Subcutaneous abdominal adipose tissue (tissue), 5 donors: Measurements from ENCODE around the gene PGAM5.

ENCODE experiments used
- H3K27ac ChIP-seq: one replicate; pipeline ENCODE4 v1.7.0; 2013; ENCODE audit warnings: low read depth, mild to moderate bottlenecking, inconsistent platforms, low read length, moderate library complexity
- H3K27me3 ChIP-seq, 5 donors: one replicate each; pipeline ENCODE4 v1.7.0; 2013; ENCODE audit warnings: low read length in 5 of 5, inconsistent platforms in 1 of 5; ENCODE audit not compliant: control insufficient read depth in 5 of 5, insufficient read depth in 4 of 5
- H3K36me3 ChIP-seq, 5 donors: one replicate each; pipeline ENCODE4 v1.7.0; 2013; ENCODE audit warnings: low read length in 5 of 5; ENCODE audit not compliant: control insufficient read depth in 5 of 5, insufficient read depth in 5 of 5
- H3K4me1 ChIP-seq, 5 donors: one replicate each; pipeline ENCODE4 v1.7.0; 2013; ENCODE audit warnings: low read length in 5 of 5, mild to moderate bottlenecking in 3 of 5, moderate library complexity in 1 of 5; ENCODE audit not compliant: control insufficient read depth in 5 of 5, insufficient read depth in 5 of 5
- H3K4me3 ChIP-seq, 5 donors: one replicate each; pipeline ENCODE4 v1.7.0; 2013; ENCODE audit warnings: low read length in 5 of 5, low read depth in 1 of 5
- H3K9ac ChIP-seq, 5 donors: one replicate each; pipeline ENCODE4 v1.7.0; 2013; ENCODE audit warnings: low read length in 5 of 5, mild to moderate bottlenecking in 4 of 5, moderate library complexity in 3 of 5
- H3K9me3 ChIP-seq, 5 donors: one replicate each; pipeline ENCODE4 v1.7.0; 2013; ENCODE audit warnings: low read length in 5 of 5; ENCODE audit not compliant: control insufficient read depth in 5 of 5
- donor health status: healthy.
- donor health status: healthy.
- donor health status: healthy.
- donor health status: healthy.
- donor health status: healthy.

Gene PGAM5

DNA sequence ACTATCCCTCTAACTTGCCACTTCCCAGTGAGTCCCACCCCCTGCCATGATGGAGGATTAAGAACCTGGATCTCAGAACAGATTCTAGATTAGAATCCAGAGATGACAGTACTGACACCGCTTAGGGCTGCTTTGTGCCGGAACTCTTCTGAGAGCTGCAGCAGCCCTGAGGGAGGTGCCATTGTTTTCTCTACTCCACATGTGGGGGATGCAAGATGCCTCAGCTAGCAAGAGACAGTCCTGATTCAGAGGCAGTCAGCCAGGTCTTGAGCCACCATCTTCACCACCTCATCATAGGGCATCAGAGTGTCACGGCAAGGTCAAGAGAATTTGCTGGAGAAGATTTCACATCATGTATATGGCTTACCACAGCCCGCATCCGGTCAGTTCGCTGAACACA, 3.4 kb upstream of the PGAM5 start:
- H3K4me3 ChIP-seq = no peak overlapping the region
- peaks cover 0 to 22% (median 20%) of the 10 kb centered on the region in 5 donors for H3K4me1 ChIP-seq

DNA sequence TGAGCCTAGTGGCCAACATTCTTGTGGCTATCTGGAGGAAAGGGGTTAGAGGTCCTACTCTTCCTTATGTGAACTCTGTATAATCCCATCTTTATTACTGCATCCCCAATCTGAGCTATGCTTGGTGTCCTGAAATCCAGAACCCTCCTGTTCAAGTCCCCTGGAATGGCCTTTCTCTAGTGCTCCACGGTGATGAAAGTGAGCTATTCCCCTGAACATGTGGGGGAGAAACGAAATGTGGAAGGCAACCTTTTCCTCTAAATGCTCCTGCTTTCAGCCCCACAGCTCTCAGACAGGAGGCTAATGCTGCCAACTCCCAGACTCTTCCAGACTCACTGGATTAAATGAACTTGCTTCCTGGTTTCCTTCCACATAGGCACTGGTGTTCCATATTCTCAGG, 2.5 kb upstream of the PGAM5 start:
- Histone ChIP-seq H3K9ac (no peak overlapping the region), H3K27me3 (no peaks in the 10 kb centered on the region)

More for the DNA sequence above, 3.4 kb upstream of the PGAM5 start:
- H3K27me3 ChIP-seq = no peaks in the 10 kb centered on the region
- no peak overlapping the region for H3K27ac ChIP-seq
- peaks cover 0 to 13% (median 9%) of the 10 kb centered on the region in 5 donors for H3K36me3 ChIP-seq
- no peaks in the 10 kb centered on the region for H3K9me3 ChIP-seq
- no peak overlapping the region for H3K9ac ChIP-seq

DNA sequence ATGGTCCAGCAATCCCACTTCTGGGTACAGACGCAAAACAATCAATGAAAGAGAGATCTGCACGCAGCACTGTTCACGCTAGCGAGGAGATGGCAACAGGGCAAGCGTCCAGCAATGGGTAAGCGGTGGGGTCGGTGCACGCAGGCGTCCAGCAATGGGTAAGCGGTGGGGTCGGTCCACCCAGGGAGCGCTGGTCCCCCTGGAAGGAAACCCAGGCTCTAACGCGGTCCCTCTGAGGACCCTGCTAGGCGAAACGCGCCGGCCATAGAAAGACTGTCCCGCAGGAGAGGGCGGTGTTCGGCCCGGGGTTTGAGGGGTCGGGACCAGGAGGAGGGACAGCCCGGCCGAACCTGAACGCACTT, 618 bp upstream of the PGAM5 start:
- Histone ChIP-seq H3K4me3 (peak overlapping the region; percentile 76 to 90 (median 83)), H3K36me3 (peaks cover 0 to 6% (median 4%) of the 10 kb centered on the region in 5 donors), H3K9me3 (no peaks in the 10 kb centered on the region), H3K9ac (peak overlapping the region; percentile 69 to 93 (median 89)), H3K27me3 (no peaks in the 10 kb centered on the region), H3K4me1 (peaks cover 0 to 23% (median 20%) of the 10 kb centered on the region in 5 donors), H3K27ac (peak overlapping the region; percentile 82)

More for the DNA sequence above, 2.5 kb upstream of the PGAM5 start:
- H3K4me1 ChIP-seq = peaks cover 0 to 23% (median 20%) of the 10 kb centered on the region in 5 donors
- no peak overlapping the region for H3K27ac ChIP-seq
- H3K9me3 ChIP-seq = no peaks in the 10 kb centered on the region
- H3K36me3 ChIP-seq = peaks cover 0 to 13% (median 9%) of the 10 kb centered on the region in 5 donors
- no peak overlapping the region for H3K4me3 ChIP-seq

DNA sequence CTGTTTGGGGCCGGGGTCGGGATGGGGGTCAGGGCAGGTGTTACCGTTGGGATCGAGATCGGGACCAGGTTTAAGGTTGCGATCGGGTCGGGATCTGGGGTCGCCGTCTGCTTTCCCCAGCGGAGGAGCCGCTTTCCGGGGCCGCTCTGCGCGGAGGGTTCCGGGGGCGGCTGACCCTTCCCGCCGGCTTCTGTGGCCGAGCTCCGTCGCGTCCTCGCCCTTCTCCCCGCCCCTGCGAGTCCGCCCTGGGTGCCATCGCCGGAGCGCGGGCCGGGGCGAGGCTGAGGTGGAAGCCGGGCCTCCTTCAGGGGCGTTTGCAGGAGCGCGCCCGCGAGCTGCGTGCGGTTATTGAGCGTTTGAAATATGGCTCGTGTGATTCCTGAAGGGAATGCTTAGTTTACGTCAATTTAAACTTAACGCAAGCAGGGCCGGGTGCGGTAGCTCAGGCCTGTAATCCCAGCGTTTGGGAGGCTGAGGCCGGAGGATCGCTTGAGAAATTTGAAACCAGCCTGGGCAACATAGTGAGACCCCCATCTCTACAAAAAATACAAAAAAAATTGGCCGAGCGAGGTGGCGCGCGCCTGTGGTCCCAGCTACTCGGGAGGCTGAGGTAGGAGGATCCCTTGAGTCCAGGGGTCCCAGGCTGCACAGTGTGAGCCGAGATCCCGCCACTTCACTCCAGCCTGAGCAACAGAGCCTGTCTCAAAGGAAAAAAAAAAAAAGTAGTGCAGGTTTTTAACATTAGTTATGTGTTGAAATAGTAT, 620 bp downstream of the PGAM5 start:
- Histone ChIP-seq H3K9me3 (no peaks in the 10 kb centered on the region), H3K4me1 (peaks cover 0 to 23% (median 20%) of the 10 kb centered on the region in 5 donors), H3K4me3 (peak overlapping the region in 4 of 5 donors; percentile 76 to 90 (median 86)), H3K36me3 (peaks cover 0 to 10% (median 8%) of the 10 kb centered on the region in 5 donors), H3K9ac (peak overlapping the region; percentile 26 to 93 (median 82)), H3K27ac (no peak overlapping the region), H3K27me3 (no peaks in the 10 kb centered on the region)

DNA sequence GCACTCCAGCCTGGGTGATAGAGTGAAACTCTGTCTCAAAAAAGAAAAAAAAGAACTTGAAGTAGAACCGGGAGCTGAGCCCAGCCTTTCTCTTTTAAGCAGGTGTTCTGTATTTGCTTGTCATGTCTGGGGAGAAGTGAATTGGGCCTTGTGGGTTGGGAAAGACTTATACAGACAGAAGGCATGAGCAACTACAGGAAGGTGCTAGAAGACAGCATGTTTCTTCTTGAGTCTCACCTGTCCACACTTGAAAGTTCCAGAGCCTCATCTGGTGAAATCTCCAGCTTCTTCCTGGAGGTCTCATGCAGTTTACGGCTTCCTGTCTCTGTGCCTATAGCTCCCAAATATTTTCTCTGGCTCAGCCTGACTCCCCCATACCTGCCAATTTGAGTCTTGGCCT, 2.5 kb downstream of the PGAM5 start:
- Histone ChIP-seq H3K27me3 (no peaks in the 10 kb centered on the region), H3K36me3 (peaks cover 0 to 26% (median 24%) of the 10 kb centered on the region in 5 donors), H3K4me1 (peaks cover 0 to 23% (median 20%) of the 10 kb centered on the region in 5 donors), H3K9ac (no peak overlapping the region), H3K4me3 (no peak overlapping the region), H3K27ac (no peak overlapping the region), H3K9me3 (no peaks in the 10 kb centered on the region)

DNA sequence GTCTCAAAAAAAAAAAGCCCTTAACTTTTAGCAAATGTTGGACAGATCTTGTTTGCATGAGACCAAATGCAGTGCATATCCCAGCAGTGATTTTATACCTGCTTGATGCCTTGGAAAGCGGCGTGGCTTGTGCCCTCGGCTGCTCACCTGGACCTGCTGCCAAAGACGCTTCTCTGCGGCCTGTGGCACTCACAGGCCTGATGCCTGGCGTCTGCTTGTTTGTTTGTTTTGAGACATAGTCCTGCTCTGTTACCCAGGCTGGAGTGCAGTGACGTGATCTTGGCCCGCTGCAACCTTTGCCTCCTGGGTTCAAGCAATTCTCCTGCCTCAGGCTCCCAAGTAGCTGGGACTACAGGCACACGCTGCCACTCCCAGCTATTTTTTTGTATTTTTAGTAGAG, 5.2 kb downstream of the PGAM5 start:
- Histone ChIP-seq H3K9ac (no peak overlapping the region), H3K27ac (no peak overlapping the region), H3K27me3 (no peaks in the 10 kb centered on the region), H3K9me3 (no peaks in the 10 kb centered on the region), H3K36me3 (peaks cover 0 to 47% (median 46%) of the 10 kb centered on the region in 5 donors), H3K4me3 (no peak overlapping the region), H3K4me1 (peaks cover 0 to 14% (median 11%) of the 10 kb centered on the region in 5 donors)

DNA sequence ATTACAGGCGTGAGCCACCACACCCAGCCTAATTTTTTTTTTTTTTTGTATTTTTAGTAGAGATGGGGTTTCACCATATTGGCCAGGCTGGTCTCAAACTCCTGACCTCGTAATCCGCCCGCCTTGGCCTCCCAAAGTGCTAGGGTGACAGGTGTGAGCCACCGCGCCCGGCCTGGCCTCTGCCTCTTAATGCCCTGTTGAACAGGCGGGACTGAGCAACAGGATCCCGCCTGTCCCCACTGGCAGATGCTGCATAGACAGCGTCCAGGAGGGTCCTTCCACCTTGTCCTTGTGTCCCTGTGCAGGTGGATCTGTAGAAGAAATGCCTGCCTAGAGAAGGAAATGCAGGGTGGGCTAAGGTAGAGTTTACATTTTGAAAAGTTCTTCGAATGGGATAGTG, 5.7 kb downstream of the PGAM5 start:
- no peak overlapping the region for H3K9ac ChIP-seq
- H3K27ac ChIP-seq = no peak overlapping the region
- no peaks in the 10 kb centered on the region for H3K9me3 ChIP-seq
- peaks cover 0 to 9% (median 8%) of the 10 kb centered on the region in 5 donors for H3K4me1 ChIP-seq
- peaks cover 0 to 52% (median 50%) of the 10 kb centered on the region in 5 donors for H3K36me3 ChIP-seq
- H3K27me3 ChIP-seq = no peaks in the 10 kb centered on the region
- H3K4me3 ChIP-seq = no peak overlapping the region

DNA sequence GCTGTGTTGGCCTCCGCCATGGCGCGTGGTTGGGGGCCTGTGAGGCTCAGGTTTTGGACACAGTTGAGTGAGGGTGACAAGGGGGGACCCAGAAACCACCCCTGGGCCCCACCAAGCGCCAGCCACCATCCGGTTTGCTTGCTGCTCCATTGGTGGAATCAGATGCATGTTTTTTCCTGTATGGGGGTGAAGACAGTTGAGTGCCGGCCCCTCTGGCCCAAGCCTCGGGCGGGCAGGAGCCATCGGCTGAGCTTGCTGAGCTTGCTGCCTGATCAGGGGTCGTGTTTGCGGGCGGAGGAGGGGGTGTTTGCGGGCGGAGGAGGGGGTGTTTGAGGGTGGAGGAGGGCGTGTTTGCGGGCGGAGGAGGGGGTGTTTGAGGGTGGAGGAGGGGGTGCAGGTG, 6.4 kb downstream of the PGAM5 start:
- Histone ChIP-seq H3K36me3 (peaks cover 0 to 56% (median 50%) of the 10 kb centered on the region in 5 donors), H3K27me3 (no peaks in the 10 kb centered on the region), H3K27ac (no peak overlapping the region), H3K9ac (no peak overlapping the region), H3K9me3 (no peaks in the 10 kb centered on the region), H3K4me1 (peaks cover 0 to 3% (median 1%) of the 10 kb centered on the region in 5 donors), H3K4me3 (no peak overlapping the region)

DNA sequence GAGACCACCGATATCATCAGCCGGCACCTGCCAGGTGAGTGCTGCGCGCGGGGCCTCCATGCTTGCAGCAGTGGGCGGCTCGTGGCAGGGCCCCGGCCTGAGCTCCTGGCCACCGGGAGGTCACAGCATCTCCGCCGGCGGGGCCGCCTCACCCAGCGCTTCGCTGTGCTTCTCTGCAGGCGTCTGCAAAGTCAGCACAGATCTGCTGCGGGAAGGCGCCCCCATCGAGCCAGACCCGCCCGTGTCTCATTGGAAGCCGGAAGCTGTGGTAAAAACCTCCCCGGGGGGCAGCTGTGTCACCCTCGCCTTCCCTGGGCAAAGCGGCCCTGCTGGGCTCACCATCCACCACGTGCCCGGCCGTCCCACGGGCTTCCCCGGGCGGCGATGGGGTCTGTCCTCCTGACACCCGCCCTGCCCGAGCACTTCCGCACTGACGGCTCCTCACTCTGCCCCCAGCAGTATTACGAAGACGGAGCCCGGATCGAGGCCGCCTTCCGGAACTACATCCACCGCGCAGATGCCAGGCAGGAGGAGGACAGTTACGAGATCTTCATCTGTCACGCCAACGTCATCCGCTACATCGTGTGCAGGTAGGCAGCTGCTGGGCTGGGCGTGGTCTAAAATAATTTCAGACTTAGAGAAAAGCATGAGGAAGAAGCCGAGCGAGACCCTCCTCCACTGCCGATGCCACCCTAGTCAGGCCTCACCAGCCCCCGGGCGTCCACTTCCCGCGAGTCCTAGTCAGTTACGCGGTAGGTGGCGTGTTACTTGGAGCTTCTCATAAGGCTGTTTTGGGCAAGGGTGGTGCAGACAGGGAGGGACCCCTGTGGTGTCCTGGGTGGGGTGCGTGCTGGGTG, 7.1 kb downstream of the PGAM5 start:
- peaks cover 0 to 60% (median 50%) of the 10 kb centered on the region in 5 donors for H3K36me3 ChIP-seq
- no peak overlapping the region for H3K4me3 ChIP-seq
- no peaks in the 10 kb centered on the region for H3K27me3 ChIP-seq
- H3K27ac ChIP-seq = no peak overlapping the region
- H3K9me3 ChIP-seq = no peaks in the 10 kb centered on the region
- H3K9ac ChIP-seq = no peak overlapping the region
- no peaks in the 10 kb centered on the region for H3K4me1 ChIP-seq

DNA sequence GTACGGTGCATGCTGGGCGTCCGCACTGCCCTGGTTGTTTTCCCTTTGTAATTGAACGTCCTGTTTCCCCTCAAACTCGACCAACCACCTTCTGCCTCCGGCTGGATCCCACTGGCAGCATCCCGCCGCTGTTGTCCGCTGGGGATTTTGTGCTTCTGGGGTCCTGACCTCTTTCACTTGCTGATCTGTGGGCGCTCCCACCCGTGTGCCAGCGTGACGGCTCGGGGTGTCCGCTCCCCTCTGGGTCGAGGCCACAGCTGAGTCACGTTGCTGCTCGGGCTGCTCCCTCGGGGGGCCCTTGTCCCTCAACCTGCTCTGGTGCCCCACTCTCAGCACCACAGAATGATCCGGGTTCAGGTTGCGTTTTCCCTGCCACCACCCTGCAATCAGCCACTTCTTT, 8.0 kb downstream of the PGAM5 start:
- H3K36me3 ChIP-seq = peaks cover 0 to 68% (median 59%) of the 10 kb centered on the region in 5 donors
- H3K27me3 ChIP-seq = no peaks in the 10 kb centered on the region
- H3K4me3 ChIP-seq = no peak overlapping the region
- no peak overlapping the region for H3K27ac ChIP-seq
- H3K9me3 ChIP-seq = no peaks in the 10 kb centered on the region
- H3K4me1 ChIP-seq = no peaks in the 10 kb centered on the region
- H3K9ac ChIP-seq = no peak overlapping the region
